Pancreas (tissue), 10 donors: Measurements from ENCODE around the gene ARVCF. TPM values are rescaled to one million over a fixed set of nuclear protein-coding genes. Genes with fewer than 3 reads are reported as not detected.
A peak's percentile ranks its signal among the peaks of the same experiment; 100 is the strongest.

Experiments
- ATAC-seq, 4 donors: fragments of 200-7000 bp; cut with Tn5 transposase; one replicate each; pipeline versions ENCODE4 v1.8.0 to v1.9.1; 2020; ENCODE audit warnings: mild to moderate bottlenecking in 4 of 4, moderate library complexity in 4 of 4
- DNase-seq, 6 donors: peaks; one replicate each; pipeline ENCODE4 v3.0.0-alpha.2; 2020
- FAIRE-seq: peaks from 2 replicates; lab custom pipeline; 2012; peaks lifted over from hg19 to GRCh38; lab: Jason Lieb, UNC
- H3K27ac ChIP-seq, 4 donors: fragments of 200-600 bp; sonication (generic); 1 replicate in 3 of 4; 2 replicates in 1 of 4; pipeline versions ENCODE4 v1.5.0 to v1.8.0; 2020
- H3K27me3 ChIP-seq, 4 donors: fragments of 200-600 bp; one replicate each; pipeline ENCODE4 v1.8.0; 2021
- H3K36me3 ChIP-seq, 3 donors: fragments of 200-600 bp; sonication (generic) in 1 of 3; one replicate each; pipeline versions ENCODE4 v1.5.0 to v1.8.0; 2020 to 2021
- H3K4me1 ChIP-seq, 3 donors: fragments of 200-600 bp; one replicate each; pipeline ENCODE4 v1.8.0; 2021
- H3K4me3 ChIP-seq, 4 donors: fragments of 200-600 bp; sonication (generic) in 2 of 4; one replicate each; pipeline versions ENCODE4 v1.5.0 to v1.8.0; 2020 to 2021
- H3K9me3 ChIP-seq, 4 donors: fragments of 200-600 bp; one replicate each; pipeline ENCODE4 v1.8.0; 2021
- WGBS, 2 donors: extraction: QIAGEN DNeasy Blood & Tissue Kit; methylation state at CpG; one replicate each; pipeline ENCODE4 v1.1.7; 2013; 5-methylcytosine and 5-hydroxymethylcytosine counted together
- intact Hi-C, 3 donors: fragments of 100-400 bp; cut with DNase I; formaldehyde crosslinking; loops; one replicate each; pipeline versions ENCODE4 v1.11.1 to v1.14.2; 2022
- polyA plus RNA-seq, 2 donors: library from polyadenylated mRNA; stranded (reverse); fragments of 200-250 nt; gene quantifications; one replicate each; pipeline ENCODE4 v1.2.3, GENCODE V29; 2013
- total RNA-seq, 6 donors: library from RNA; stranded (reverse); fragmentation: NEBNext Ultra II Directional in 4 of 6; extraction: Animal tissue kit (Norgen Biotek cat#: 25700) in 4 of 6; gene quantifications; one replicate each; pipeline versions ENCODE4 v1.2.1 to v1.2.4, GENCODE V29; 2021 to 2023
- TF ChIP-seq, protein P1 (sequence below), 4 donors: fragments of 200-600 bp; sonication (generic) in 3 of 4; IDR thresholded peaks; one replicate each; pipeline versions ENCODE4 v1.5.0 to v1.8.0; 2021; ENCODE audit warnings: antibody characterized with exemption in 4 of 4
- donor health status: healthy with polysubstance abuse.
- donor health status: DM: no; HTN: no; CAD: no; lungs with moderate emphysema.
- donor health status: DM: no; HTN: no; CAD: no.
- donor health status: control.
- donor health status: control.
- donor health status: Bipolar disorder and iron deficiency.
- donor health status: DM: yes; HTN: yes; CAD: no.
- donor health status: DM: no; HTN: no; CAD: no.
- donor health status: DM: no; HTN: no; CAD: no.
- donor health status: DM: yes; HTN: yes; CAD: no.

ARVCF gene
- total and polyA plus RNA-seq, 8 donors: 5.0 to 57.8 (median 13.0) TPM

DNA sequence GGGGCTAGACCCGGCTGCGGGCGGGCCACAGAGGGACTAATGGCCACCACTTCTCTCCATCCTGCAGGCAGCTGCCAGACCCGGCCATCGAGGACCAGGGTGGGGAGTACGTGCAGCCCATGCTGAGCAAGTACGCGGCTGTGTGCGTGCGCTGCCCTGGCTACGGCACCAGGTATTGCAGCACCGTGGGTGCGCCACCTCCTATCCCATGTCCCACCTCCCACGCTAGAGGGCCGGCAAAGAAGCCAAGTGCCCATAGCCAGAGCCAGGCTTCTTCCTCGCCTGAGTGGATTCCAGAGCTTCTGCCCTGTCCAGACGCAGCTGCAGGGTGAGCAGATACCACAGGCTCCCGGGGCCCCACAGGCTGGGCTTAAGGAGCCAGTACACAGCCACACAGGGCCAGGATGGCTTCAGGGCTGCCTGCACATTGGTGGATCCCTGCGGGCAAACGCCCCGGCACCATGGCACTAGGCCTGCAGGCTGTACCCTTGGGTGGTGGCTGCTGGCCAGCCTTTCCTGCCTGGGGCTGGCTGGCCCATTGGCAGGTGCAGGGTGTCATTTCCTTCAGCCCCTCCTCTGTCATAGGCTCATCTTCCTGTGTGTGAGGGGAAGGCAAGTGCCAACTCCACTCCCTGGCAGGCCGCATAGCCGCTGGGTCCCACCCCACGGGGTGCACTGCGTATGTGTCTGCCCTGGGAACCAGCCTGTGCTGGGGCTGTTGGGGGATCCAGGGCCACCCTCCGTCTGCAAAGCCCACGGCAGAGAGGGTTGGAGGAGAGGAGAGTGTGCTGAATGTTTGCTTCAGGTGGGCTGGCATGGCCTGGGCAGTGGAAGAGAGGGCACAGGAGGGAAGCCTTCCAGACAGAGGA, 46.9 kb upstream of the ARVCF start:
- TF ChIP-seq, protein P1, sequence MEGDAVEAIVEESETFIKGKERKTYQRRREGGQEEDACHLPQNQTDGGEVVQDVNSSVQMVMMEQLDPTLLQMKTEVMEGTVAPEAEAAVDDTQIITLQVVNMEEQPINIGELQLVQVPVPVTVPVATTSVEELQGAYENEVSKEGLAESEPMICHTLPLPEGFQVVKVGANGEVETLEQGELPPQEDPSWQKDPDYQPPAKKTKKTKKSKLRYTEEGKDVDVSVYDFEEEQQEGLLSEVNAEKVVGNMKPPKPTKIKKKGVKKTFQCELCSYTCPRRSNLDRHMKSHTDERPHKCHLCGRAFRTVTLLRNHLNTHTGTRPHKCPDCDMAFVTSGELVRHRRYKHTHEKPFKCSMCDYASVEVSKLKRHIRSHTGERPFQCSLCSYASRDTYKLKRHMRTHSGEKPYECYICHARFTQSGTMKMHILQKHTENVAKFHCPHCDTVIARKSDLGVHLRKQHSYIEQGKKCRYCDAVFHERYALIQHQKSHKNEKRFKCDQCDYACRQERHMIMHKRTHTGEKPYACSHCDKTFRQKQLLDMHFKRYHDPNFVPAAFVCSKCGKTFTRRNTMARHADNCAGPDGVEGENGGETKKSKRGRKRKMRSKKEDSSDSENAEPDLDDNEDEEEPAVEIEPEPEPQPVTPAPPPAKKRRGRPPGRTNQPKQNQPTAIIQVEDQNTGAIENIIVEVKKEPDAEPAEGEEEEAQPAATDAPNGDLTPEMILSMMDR (IDR thresholded peaks at IDR 0.05): no peak
- ATAC-seq: peak in 2 of 4 donors; percentile 6 to 15
- FAIRE-seq: no peak
- 93 to 95% methylated on average over 26 to 27 of the region's 27 CpGs for WGBS, 2 donors
- peak in 1 of 6 donors; percentile 54 for DNase-seq
- intact Hi-C loops: no loop called here
- Histone ChIP-seq H3K4me1 (no peaks in the 10 kb centered on the region), H3K9me3 (no peaks in the 10 kb centered on the region), H3K27ac (no peak overlapping the region), H3K36me3 (no peaks in the 10 kb centered on the region), H3K4me3 (no peak overlapping the region), H3K27me3 (no peaks in the 10 kb centered on the region)

DNA sequence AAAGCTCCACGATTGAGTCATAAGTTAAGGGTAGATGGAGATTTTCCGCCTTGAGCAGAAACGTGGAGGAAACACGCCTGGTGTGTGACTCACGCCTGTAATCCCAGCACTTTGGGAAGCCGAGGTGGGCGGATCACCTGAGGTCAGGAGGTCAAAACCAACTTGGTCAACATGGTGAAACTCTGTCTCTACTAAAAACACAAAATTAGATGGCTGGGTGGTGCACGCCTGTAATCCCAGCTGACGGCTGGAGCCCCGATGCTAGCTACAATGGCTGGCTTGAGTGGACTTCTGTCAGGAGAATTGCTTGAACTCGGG, 46.1 kb upstream of the ARVCF start:
- no peak overlapping the region for H3K27ac ChIP-seq
- DNase-seq: no peak
- intact Hi-C loops: no loop called here
- H3K9me3 ChIP-seq: no peaks in the 10 kb centered on the region
- no peaks in the 10 kb centered on the region for H3K36me3 ChIP-seq
- H3K4me3 ChIP-seq: no peak overlapping the region
- TF ChIP-seq, protein P1 (IDR thresholded peaks at IDR 0.05): no peak
- ATAC-seq: no peak
- 86 to 94% methylated on average over 11 of the region's 11 CpGs for WGBS, 2 donors
- no peak for FAIRE-seq
- H3K27me3 ChIP-seq: no peaks in the 10 kb centered on the region
- H3K4me1 ChIP-seq: no peaks in the 10 kb centered on the region

DNA sequence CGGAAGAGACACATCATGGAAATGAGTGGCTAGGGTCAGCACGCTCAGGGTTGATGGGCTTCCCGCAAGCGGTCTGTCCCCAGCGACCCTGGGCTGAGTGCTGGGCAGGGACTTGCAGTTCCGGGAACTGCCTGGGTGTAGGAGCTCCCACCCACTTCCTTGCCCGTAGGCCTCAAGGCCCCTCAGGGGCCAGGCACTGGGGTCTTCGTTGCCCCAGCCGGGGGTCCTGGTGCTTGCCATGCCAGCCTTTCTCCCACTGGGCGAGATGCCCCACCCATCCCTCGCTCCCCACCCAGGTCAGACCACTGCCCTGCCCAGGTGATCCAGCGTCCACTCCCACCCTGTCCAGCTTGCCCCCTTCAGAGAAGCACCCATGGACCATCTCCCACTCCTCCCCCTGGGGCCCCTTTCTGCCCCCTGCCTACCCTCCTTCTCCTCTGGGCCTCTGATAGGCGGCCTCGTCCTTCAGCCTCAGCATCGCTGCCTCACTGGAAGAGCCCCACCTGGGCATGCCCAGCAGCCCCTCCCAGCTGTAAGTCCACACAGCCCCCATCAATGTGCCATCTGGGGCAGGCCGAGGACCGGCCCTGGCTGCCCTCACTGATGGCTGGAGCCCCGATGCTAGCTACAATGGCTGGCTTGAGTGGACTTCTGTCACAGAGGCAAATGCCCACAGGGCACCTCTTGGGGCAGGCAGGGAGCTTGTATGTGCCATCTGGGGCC, 45.6 kb upstream of the ARVCF start:
- intact Hi-C loops: no loop called here
- Histone ChIP-seq H3K4me3 (no peak overlapping the region), H3K27me3 (no peaks in the 10 kb centered on the region), H3K4me1 (no peaks in the 10 kb centered on the region), H3K36me3 (no peaks in the 10 kb centered on the region), H3K9me3 (no peaks in the 10 kb centered on the region), H3K27ac (no peak overlapping the region)
- FAIRE-seq (no peak), ATAC-seq (no peak), DNase-seq (peak in 1 of 6 donors; percentile 70)
- WGBS, 2 donors: 93% methylated on average over 18 of the region's 18 CpGs
- TF ChIP-seq, protein P1 (IDR thresholded peaks at IDR 0.05): no peak

DNA sequence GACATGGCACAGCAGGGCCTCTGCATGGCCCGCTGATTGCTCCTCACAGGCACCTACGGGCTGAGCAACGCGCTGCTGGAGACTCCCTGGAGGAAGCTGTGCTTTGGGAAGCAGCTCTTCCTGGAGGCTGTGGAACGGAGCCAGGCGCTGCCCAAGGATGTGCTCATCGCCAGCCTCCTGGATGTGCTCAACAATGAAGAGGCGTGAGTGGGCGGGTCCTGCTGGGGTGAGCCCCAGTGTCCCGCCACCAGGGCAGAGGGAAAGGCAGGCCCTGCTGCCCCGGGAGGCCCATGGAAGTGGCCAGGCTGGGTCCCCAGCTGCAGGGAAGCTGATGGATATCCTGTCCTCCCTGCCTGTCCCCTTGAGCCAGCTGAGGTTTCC, 44.8 kb upstream of the ARVCF start:
- H3K4me1 ChIP-seq: no peaks in the 10 kb centered on the region
- TF ChIP-seq, protein P1 (IDR thresholded peaks at IDR 0.05): no peak
- H3K27ac ChIP-seq: no peak overlapping the region
- no peaks in the 10 kb centered on the region for H3K9me3 ChIP-seq
- 95% methylated on average over 11 of the region's 11 CpGs for WGBS, 2 donors
- no peak overlapping the region for H3K4me3 ChIP-seq
- no peaks in the 10 kb centered on the region for H3K36me3 ChIP-seq
- H3K27me3 ChIP-seq: no peaks in the 10 kb centered on the region
- no peak for FAIRE-seq
- intact Hi-C loops: no loop called here
- no peak for DNase-seq
- ATAC-seq: no peak
